Endothelial cell (in vitro differentiated cells): Measurements from ENCODE around the gene PDE3A. TPM values are rescaled to one million over a fixed set of nuclear protein-coding genes. Genes with fewer than 3 reads are reported as not detected.

Source experiments
- DNase-seq: peaks from one replicate; pipeline ENCODE4 v3.0.0; 2021; ENCODE audit warnings: low spot score
- H3K27ac Mint-ChIP-seq: one replicate; pipeline ENCODE4 v1.8.0; 2021; ENCODE audit warnings: mixed read lengths, inconsistent platforms; ENCODE audit not compliant: unreplicated experiment
- H3K27me3 Mint-ChIP-seq: one replicate; pipeline ENCODE4 v1.8.0; 2021; ENCODE audit warnings: mild to moderate bottlenecking, moderate library complexity, mixed read lengths, inconsistent platforms; ENCODE audit not compliant: unreplicated experiment
- H3K36me3 Mint-ChIP-seq: one replicate; pipeline ENCODE4 v1.8.0; 2021; ENCODE audit warnings: mild to moderate bottlenecking, low read depth, mixed read lengths, inconsistent platforms; ENCODE audit not compliant: unreplicated experiment
- H3K4me1 Mint-ChIP-seq: one replicate; pipeline ENCODE4 v1.8.0; 2021; ENCODE audit warnings: mild to moderate bottlenecking, mixed read lengths, inconsistent platforms; ENCODE audit not compliant: unreplicated experiment
- H3K4me3 Mint-ChIP-seq: one replicate; pipeline ENCODE4 v1.8.0; 2021; ENCODE audit warnings: mild to moderate bottlenecking, mixed read lengths, inconsistent platforms; ENCODE audit not compliant: unreplicated experiment
- H3K9me3 Mint-ChIP-seq: one replicate; pipeline ENCODE4 v1.8.0; 2021; ENCODE audit warnings: mixed read lengths, inconsistent platforms; ENCODE audit not compliant: unreplicated experiment
- CTCF ChIP-seq: fragments of 200-600 bp; sonication (generic); IDR thresholded peaks from one replicate; pipeline ENCODE4 v1.5.0; 2021; ENCODE audit warnings: antibody characterized with exemption; ENCODE audit not compliant: unreplicated experiment
- total RNA-seq: library from RNA; stranded (reverse); fragmentation: NEBNext Ultra II Directional; extraction: Animal tissue kit (Norgen Biotek cat#: 25700); gene quantifications from one replicate; pipeline ENCODE4 v1.2.1, GENCODE V29; 2021; ENCODE audit not compliant: unreplicated experiment

Gene PDE3A
- total RNA-seq, 1 donor from 2014 or later, result 0.97 TPM

GRCh38 chr12:20393707-20394106 lies 25.4 kb downstream of the PDE3A start:
- no peak overlapping the region for H3K4me3 Mint-ChIP-seq
- H3K9me3 Mint-ChIP-seq, result no peaks in the 10 kb centered on the region
- no peaks in the 10 kb centered on the region for H3K27me3 Mint-ChIP-seq
- H3K4me1 Mint-ChIP-seq, result no peaks in the 10 kb centered on the region
- TF ChIP-seq CTCF, result no peak
- DNase-seq, result no peak
- no peak overlapping the region for H3K27ac Mint-ChIP-seq
- H3K36me3 Mint-ChIP-seq, result no peaks in the 10 kb centered on the region

GRCh38 chr12:20395791-20396550 lies 27.6 kb downstream of the PDE3A start:
- DNase-seq, result no peak
- no peak for TF ChIP-seq CTCF
- Mint-ChIP-seq H3K27me3 (no peaks in the 10 kb centered on the region), H3K9me3 (no peaks in the 10 kb centered on the region), H3K4me3 (no peak overlapping the region), H3K36me3 (no peaks in the 10 kb centered on the region), H3K27ac (no peak overlapping the region), H3K4me1 (no peaks in the 10 kb centered on the region)

- no peaks in the 10 kb centered on the region for H3K4me1 Mint-ChIP-seq
- H3K36me3 Mint-ChIP-seq, result no peaks in the 10 kb centered on the region
- H3K9me3 Mint-ChIP-seq, result no peaks in the 10 kb centered on the region
- no peaks in the 10 kb centered on the region for H3K27me3 Mint-ChIP-seq
- no peak overlapping the region for H3K4me3 Mint-ChIP-seq
- H3K27ac Mint-ChIP-seq, result no peak overlapping the region
- DNase-seq, result no peak
- no peak for TF ChIP-seq CTCF
Observed at GRCh38 chr12:20398686-20399085, 30.3 kb downstream of the PDE3A start.

- no peak for TF ChIP-seq CTCF
- Mint-ChIP-seq H3K4me3 (no peak overlapping the region), H3K4me1 (peaks cover 7% of the 10 kb centered on the region), H3K9me3 (no peaks in the 10 kb centered on the region), H3K27me3 (no peaks in the 10 kb centered on the region), H3K36me3 (no peaks in the 10 kb centered on the region), H3K27ac (no peak overlapping the region)
- DNase-seq, result no peak
Observed at GRCh38 chr12:20400003-20400402, 31.7 kb downstream of the PDE3A start.

- Mint-ChIP-seq H3K4me1 (peaks cover 12% of the 10 kb centered on the region), H3K9me3 (no peaks in the 10 kb centered on the region), H3K27me3 (no peaks in the 10 kb centered on the region), H3K36me3 (no peaks in the 10 kb centered on the region), H3K4me3 (no peak overlapping the region), H3K27ac (no peak overlapping the region)
- no peak for DNase-seq
- TF ChIP-seq CTCF, result no peak
Observed at GRCh38 chr12:20403230-20403629, 34.9 kb downstream of the PDE3A start.
